Endothelial cell of umbilical vein (primary cell): ENCODE data around the gene XYLT1. TPM values are rescaled to one million over a fixed set of nuclear protein-coding genes. Genes with fewer than 3 reads are reported as not detected.

Experiments used
- BruUV-seq: library from RNA; stranded (reverse); fragments of 400-500 nt; replicated peaks from 2 replicates; lab custom pipeline; 2021; lab: Mats Ljungman, UMichigan
- CTCF ChIA-PET: fragments of 300-600, 350-600 bp; sonication (Branson Sonifier 250); formaldehyde crosslinking; loops from one replicate; lab custom pipeline; 2021; ENCODE audit warnings: antibody characterized with exemption, inconsistent platforms; lab: Charles Lee
- POLR2A ChIA-PET: fragments of 300-600, 350-600 bp; sonication (Branson Sonifier 250); formaldehyde crosslinking; loops from one replicate; lab custom pipeline; 2021; ENCODE audit warnings: antibody characterized with exemption, inconsistent platforms; lab: Charles Lee
- DNase-seq: peaks from one replicate; pipeline ENCODE4 v3.0.0-alpha.2; 2011; ENCODE audit warnings: low read depth, low spot score
- FAIRE-seq: peaks from 2 replicates; lab custom pipeline; 2011; peaks lifted over from hg19 to GRCh38; lab: Jason Lieb, UNC
- H2AFZ ChIP-seq: 2 replicates; pipeline ENCODE4 v1.6.0; 2012; ENCODE audit warnings: low read depth, low read length, control low read depth, inconsistent platforms
- H3K27ac ChIP-seq: 2 replicates; pipeline ENCODE4 v1.5.1; 2011; ENCODE audit warnings: low read depth, mild to moderate bottlenecking, control low read depth, low read length, moderate library complexity; ENCODE audit not compliant: insufficient read depth
- H3K27me3 ChIP-seq, 2 experiments: 2 replicates each; pipeline versions ENCODE4 v1.6.0 to v1.6.1; 2011; ENCODE audit warnings: low read length in 2 of 2, mixed read lengths in 1 of 2; ENCODE audit not compliant: control insufficient read depth in 2 of 2, insufficient read depth in 2 of 2
- H3K36me3 ChIP-seq, 2 experiments: 2 replicates in 1 of 2; 3 replicates in 1 of 2; pipeline ENCODE4 v1.5.1; 2011; ENCODE audit warnings: low read length in 2 of 2, mild to moderate bottlenecking in 1 of 2, moderate library complexity in 1 of 2; ENCODE audit not compliant: control insufficient read depth in 2 of 2, insufficient read depth in 2 of 2; ENCODE audit errors: extremely low read depth in 1 of 2
- H3K4me1 ChIP-seq: 3 replicates; pipeline ENCODE4 v1.5.1; 2011; ENCODE audit warnings: mild to moderate bottlenecking, low read length; ENCODE audit not compliant: control insufficient read depth, insufficient read depth; ENCODE audit errors: extremely low read depth
- H3K4me2 ChIP-seq: 2 replicates; pipeline ENCODE4 v1.6.1; 2011; ENCODE audit warnings: low read length, control low read depth, mixed read lengths; ENCODE audit not compliant: insufficient read depth
- H3K4me3 ChIP-seq, 3 experiments: fragments of 200-600 bp in 1 of 3; sonication (generic), shearing (Covaris generic) in 1 of 3; replicated peaks in 1 of 3; 2 replicates each; pipeline ENCODE4 v1.5.1; 2011 to 2016; ENCODE audit warnings: control low read depth in 3 of 3, low read length in 3 of 3, mild to moderate bottlenecking in 2 of 3, inconsistent platforms in 1 of 3, low read depth in 1 of 3, moderate library complexity in 1 of 3; ENCODE audit not compliant: insufficient read depth in 1 of 3
- H3K79me2 ChIP-seq: 2 replicates; pipeline ENCODE4 v1.6.0; 2012; ENCODE audit warnings: low read length, inconsistent platforms; ENCODE audit not compliant: control insufficient read depth, insufficient read depth
- H3K9ac ChIP-seq: replicated peaks from 2 replicates; pipeline ENCODE3; 2011; ENCODE audit warnings: low read length, control low read depth; ENCODE audit not compliant: insufficient read depth; ENCODE audit errors: extremely low read depth
- H3K9me1 ChIP-seq: replicated peaks from 3 replicates; pipeline ENCODE4 v1.6.0; 2011; ENCODE audit warnings: mild to moderate bottlenecking, low read length; ENCODE audit not compliant: control insufficient read depth, insufficient read depth; ENCODE audit errors: extremely low read depth
- H3K9me3 ChIP-seq: replicated peaks from 2 replicates; pipeline ENCODE4 v1.5.1; 2012; ENCODE audit warnings: low read length, inconsistent platforms; ENCODE audit not compliant: control insufficient read depth, insufficient read depth
- H4K20me1 ChIP-seq: replicated peaks from 2 replicates; pipeline ENCODE3; 2011; ENCODE audit warnings: mild to moderate bottlenecking, low read length; ENCODE audit not compliant: control insufficient read depth, insufficient read depth; ENCODE audit errors: extremely low read depth
- CTCF ChIP-seq, 2 donors: IDR thresholded peaks; 1 replicate in 1 of 2; 2 replicates in 1 of 2; pipeline ENCODE4 v1.5.1; 2011; ENCODE audit warnings: low read length in 2 of 2, mild to moderate bottlenecking in 2 of 2, moderate library complexity in 2 of 2, control low read depth in 1 of 2, inconsistent platforms in 1 of 2, low read depth in 1 of 2; ENCODE audit not compliant: insufficient read depth in 1 of 2; ENCODE audit errors: extremely low read depth in 1 of 2
- EZH2 ChIP-seq: IDR thresholded peaks from 2 replicates; pipeline ENCODE4 v1.6.1; 2012; ENCODE audit warnings: borderline replicate concordance, low read depth, mild to moderate bottlenecking, moderate library complexity, low read length, inconsistent platforms; ENCODE audit not compliant: severe bottlenecking
- FOS ChIP-seq: IDR thresholded peaks from 2 replicates; pipeline ENCODE4 v1.6.1; 2011; ENCODE audit warnings: mild to moderate bottlenecking, low read length, moderate library complexity, borderline replicate concordance; ENCODE audit not compliant: insufficient read depth
- POLR2A ChIP-seq: IDR thresholded peaks from 2 replicates; pipeline ENCODE4 v1.6.1; 2012; ENCODE audit warnings: low read depth, mild to moderate bottlenecking, control low read depth, low read length
- POLR2AphosphoS5 ChIP-seq: IDR thresholded peaks from 2 replicates; pipeline ENCODE4 v1.6.1; 2012; ENCODE audit warnings: low read depth, mild to moderate bottlenecking, control low read depth, low read length, moderate library complexity; ENCODE audit not compliant: insufficient read depth
- dilution Hi-C: fragments of 300-500 bp; cut with MboI; formaldehyde crosslinking; loops from one replicate; pipeline ENCODE4 v1.15.0; 2019; ENCODE audit warnings: low sequenced_read_pairs; ENCODE audit not compliant: extremely low pct_ligation_motif_present
- intact Hi-C: fragments of 100-400 bp; cut with micrococcal nuclease; formaldehyde crosslinking; loops from one replicate; pipeline ENCODE4 v1.10.0; 2022
- polyA plus RNA-seq, 4 experiments: library from polyadenylated mRNA; depleted of rRNA in 3 of 4; stranded (reverse) in 3 of 4; unstranded in 1 of 4; fragments of >200 nt; gene quantifications; 2 replicates each; pipeline versions ENCODE4 v1.2.1 to v1.2.3, GENCODE V29; 2011 to 2012; ENCODE audit warnings: missing spikeins in 1 of 4
- total RNA-seq: library from RNA; stranded (reverse); gene quantifications from 2 replicates; pipeline ENCODE4 v1.2.3, GENCODE V29; 2021

The XYLT1 gene
- total and polyA plus RNA-seq, 2 donors (not counting 3 experiments of a cell fraction or from before 2014, with no cell fraction given): 0.63 to 2.9 TPM

DNA sequence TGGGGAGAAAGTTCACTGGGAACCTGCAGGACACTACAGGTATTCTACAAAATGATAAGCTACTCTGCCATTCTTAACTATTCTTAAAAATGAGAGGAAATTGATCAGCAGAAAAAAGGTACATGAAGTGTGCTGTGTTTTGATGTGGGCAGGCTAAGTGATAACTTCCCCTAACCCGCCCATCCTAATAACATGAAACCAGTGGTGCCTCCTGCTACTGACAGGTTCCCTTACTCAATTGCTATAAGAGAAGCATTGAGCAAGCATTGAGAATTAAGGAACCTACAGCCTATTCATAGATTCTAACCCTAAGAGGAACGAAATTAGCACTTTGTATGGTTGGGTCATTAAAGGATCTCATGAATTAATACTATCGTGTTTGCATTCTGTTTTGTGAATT is 18.9 kb downstream of the XYLT1 start:
- BruUV-seq: no TSS peak
- FAIRE-seq (no peak), DNase-seq (no peak)
- H3K4me3 ChIP-seq: no peak overlapping the region
- CTCF ChIA-PET: no interaction called here
- no peaks in the 10 kb centered on the region for H3K9me3 ChIP-seq
- no peak overlapping the region for H3K27ac ChIP-seq
- POLR2A ChIA-PET: no interaction called here
- dilution Hi-C loops (no loop called here), intact Hi-C loops (no loop called here)
- no peaks in the 10 kb centered on the region for H4K20me1 ChIP-seq
- no peak for TF ChIP-seq EZH2
- TF ChIP-seq POLR2A: no peak
- H3K9me1 ChIP-seq: no peaks in the 10 kb centered on the region
- no peak overlapping the region for H2AFZ ChIP-seq
- H3K36me3 ChIP-seq: no peaks in the 10 kb centered on the region
- no peaks in the 10 kb centered on the region for H3K79me2 ChIP-seq
- no peaks in the 10 kb centered on the region for H3K4me1 ChIP-seq
- H3K27me3 ChIP-seq: no peaks in the 10 kb centered on the region
- no peak overlapping the region for H3K9ac ChIP-seq
- no peak overlapping the region for H3K4me2 ChIP-seq

DNA sequence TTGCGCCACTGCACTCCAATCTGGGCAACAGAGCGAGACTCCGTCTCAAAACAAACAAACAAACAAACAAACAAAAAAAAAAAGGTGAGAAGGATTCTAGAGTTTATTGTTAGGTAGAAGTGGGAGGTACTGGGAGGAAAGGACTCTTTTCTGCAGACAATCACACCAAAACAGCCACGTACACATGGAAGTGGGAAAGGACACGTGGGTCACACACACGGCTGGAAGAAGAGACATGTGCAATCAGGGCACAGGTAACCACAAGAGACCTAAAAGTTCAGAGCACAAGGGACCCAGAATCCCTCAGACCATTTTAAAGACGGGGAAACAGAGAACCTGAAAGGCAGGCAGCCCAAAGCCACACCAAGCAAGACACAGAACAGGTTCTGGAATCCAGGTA is 20.5 kb downstream of the XYLT1 start:
- H3K9me1 ChIP-seq: no peaks in the 10 kb centered on the region
- no peak overlapping the region for H3K4me2 ChIP-seq
- POLR2A ChIA-PET: no interaction called here
- H3K27ac ChIP-seq: no peak overlapping the region
- H3K9ac ChIP-seq: no peak overlapping the region
- no peak overlapping the region for H3K4me3 ChIP-seq
- H2AFZ ChIP-seq: no peak overlapping the region
- no peaks in the 10 kb centered on the region for H3K4me1 ChIP-seq
- no peaks in the 10 kb centered on the region for H3K36me3 ChIP-seq
- dilution Hi-C loops: no loop called here
- TF ChIP-seq EZH2 (no peak), FOS (no peak), CTCF (IDR thresholded peaks at IDR 0.05; ENCODE audit: extremely low read depth in 1 of 2, insufficient read depth in 1 of 2, low read depth in 1 of 2, low read length in 2 of 2) (no peak), POLR2AphosphoS5 (no peak)
- DNase-seq (no peak), FAIRE-seq (no peak)
- H4K20me1 ChIP-seq: no peaks in the 10 kb centered on the region
- intact Hi-C loops: no loop called here
- H3K79me2 ChIP-seq: no peaks in the 10 kb centered on the region
- CTCF ChIA-PET: no interaction called here
- no peaks in the 10 kb centered on the region for H3K27me3 ChIP-seq
- no TSS peak for BruUV-seq
- H3K9me3 ChIP-seq: no peaks in the 10 kb centered on the region
